Measurements from ENCODE around the gene DNAJB1. TPM values are rescaled to one million over a fixed set of nuclear protein-coding genes. Genes with fewer than 3 reads are reported as not detected.

Gene DNAJB1
- total and polyA plus RNA-seq, 2 experiments from 2014 or later, result 43.2 to 53.3 TPM

- TF ChIP-seq REST (IDR thresholded peaks at IDR 0.05; ENCODE audit: unreplicated experiment) (no peak), STAT1 (IDR thresholded peaks at IDR 0.05; ENCODE audit: unreplicated experiment) (no peak), EZH2 (IDR thresholded peaks at IDR 0.05; ENCODE audit: low read depth, unreplicated experiment) (no peak), CTCF (conservative IDR thresholded peaks at IDR 0.05; ENCODE audit: low read depth in 2 of 2) (no peak), POLR2AphosphoS5 (IDR thresholded peaks at IDR 0.05; ENCODE audit: low read depth) (no peak), EZH2phosphoT487 (IDR thresholded peaks at IDR 0.05; ENCODE audit: unreplicated experiment) (no peak), ZNF114 (CRISPR knock-in tag; IDR thresholded peaks at IDR 0.05) (no peak), NANOG (IDR thresholded peaks at IDR 0.05; ENCODE audit: borderline replicate concordance) (no peak)
Measured at GRCh38 chr19:14467391-14467790, 50.8 kb downstream of the DNAJB1 start (continued).

MicroRNA genes within 50 kb of the gene (microRNA counts, 767-probe panel; counts per million panel counts)
- not detected for microRNA hsa-miR-639

Small RNAs within 50 kb of the gene (microRNA-seq; reads per million reads assigned to microRNA genes)
- not detected for gene MIR639

Small RNAs within 50 kb of the gene (small RNA-seq; reads per million reads assigned to genes)
- gene SNRPGP15 (ENCODE audit: low replicate concordance), result not detected

Other genes with a start within 250 kb of the DNAJB1 start
- gene ADGRE5, start 137.0 kb downstream of the DNAJB1 start, total RNA-seq (2014; rRNA removed; shearing (Covaris generic)), result 1.5 and 5.5 TPM in 2 replicates
- 1.4 and 2.1 TPM in 2 replicates for gene ADGRE5, start 137.0 kb downstream of the DNAJB1 start, polyA plus RNA-seq (2016; fragmentation: Nextera tagmentation; extraction: Ambion mirVana)
- 156 and 196 TPM in 2 replicates for gene DDX39A, start 99.1 kb downstream of the DNAJB1 start, total RNA-seq (2014; rRNA removed; shearing (Covaris generic))
- 185 and 195 TPM in 2 replicates for gene DDX39A, start 99.1 kb downstream of the DNAJB1 start, polyA plus RNA-seq (2016; fragmentation: Nextera tagmentation; extraction: Ambion mirVana)
- 147 and 201 TPM in 2 replicates for gene PKN1, start 85.1 kb downstream of the DNAJB1 start, total RNA-seq (2014; rRNA removed; shearing (Covaris generic))
- 86.8 and 106 TPM in 2 replicates for gene PKN1, start 85.1 kb downstream of the DNAJB1 start, polyA plus RNA-seq (2016; fragmentation: Nextera tagmentation; extraction: Ambion mirVana)
- 1.2 TPM in 1 of 2 replicates, not detected in the other for gene PTGER1, start 43.0 kb downstream of the DNAJB1 start, total RNA-seq (2014; rRNA removed; shearing (Covaris generic))
- 0.56 and 0.57 TPM in 2 replicates for gene PTGER1, start 43.0 kb downstream of the DNAJB1 start, polyA plus RNA-seq (2016; fragmentation: Nextera tagmentation; extraction: Ambion mirVana)
- 92.3 and 106 TPM in 2 replicates for gene GIPC1, start 22.3 kb downstream of the DNAJB1 start, total RNA-seq (2014; rRNA removed; shearing (Covaris generic))
- 50.9 and 51.6 TPM in 2 replicates for gene GIPC1, start 22.3 kb downstream of the DNAJB1 start, polyA plus RNA-seq (2016; fragmentation: Nextera tagmentation; extraction: Ambion mirVana)
- 104 and 107 TPM in 2 replicates for gene TECR, start 11.2 kb upstream of the DNAJB1 start, total RNA-seq (2014; rRNA removed; shearing (Covaris generic))
- 268 and 277 TPM in 2 replicates for gene TECR, start 11.2 kb upstream of the DNAJB1 start, polyA plus RNA-seq (2016; fragmentation: Nextera tagmentation; extraction: Ambion mirVana)
- gene NDUFB7, start 53.7 kb upstream of the DNAJB1 start, total RNA-seq (2014; rRNA removed; shearing (Covaris generic)), result 289 and 398 TPM in 2 replicates
- gene NDUFB7, start 53.7 kb upstream of the DNAJB1 start, polyA plus RNA-seq (2016; fragmentation: Nextera tagmentation; extraction: Ambion mirVana), result 463 and 501 TPM in 2 replicates
- gene CLEC17A, start 64.7 kb upstream of the DNAJB1 start, total RNA-seq (2014; rRNA removed; shearing (Covaris generic)), result 0.17 TPM in 1 of 2 replicates, not detected in the other
- gene CLEC17A, start 64.7 kb upstream of the DNAJB1 start, polyA plus RNA-seq (2016; fragmentation: Nextera tagmentation; extraction: Ambion mirVana), result 0.21 TPM in 1 of 2 replicates, not detected in the other
- gene ADGRE3, start 156.4 kb upstream of the DNAJB1 start, total RNA-seq (2014; rRNA removed; shearing (Covaris generic)), result not detected in 2 replicates
- not detected in 2 replicates for gene ADGRE3, start 156.4 kb upstream of the DNAJB1 start, polyA plus RNA-seq (2016; fragmentation: Nextera tagmentation; extraction: Ambion mirVana)
- gene ZNF333, start 171.7 kb upstream of the DNAJB1 start, total RNA-seq (2014; rRNA removed; shearing (Covaris generic)), result 9.1 and 21.6 TPM in 2 replicates
- gene ZNF333, start 171.7 kb upstream of the DNAJB1 start, polyA plus RNA-seq (2016; fragmentation: Nextera tagmentation; extraction: Ambion mirVana), result 4.3 and 7.2 TPM in 2 replicates

Data from GM23338 (cell line).